ENCODE data around the gene HFE. TPM values are rescaled to one million over a fixed set of nuclear protein-coding genes. Genes with fewer than 3 reads are reported as not detected.

HFE gene
- total RNA-seq, 4 donors from 2014 or later: 2.1 to 4.2 (median 3.6) TPM

DNA sequence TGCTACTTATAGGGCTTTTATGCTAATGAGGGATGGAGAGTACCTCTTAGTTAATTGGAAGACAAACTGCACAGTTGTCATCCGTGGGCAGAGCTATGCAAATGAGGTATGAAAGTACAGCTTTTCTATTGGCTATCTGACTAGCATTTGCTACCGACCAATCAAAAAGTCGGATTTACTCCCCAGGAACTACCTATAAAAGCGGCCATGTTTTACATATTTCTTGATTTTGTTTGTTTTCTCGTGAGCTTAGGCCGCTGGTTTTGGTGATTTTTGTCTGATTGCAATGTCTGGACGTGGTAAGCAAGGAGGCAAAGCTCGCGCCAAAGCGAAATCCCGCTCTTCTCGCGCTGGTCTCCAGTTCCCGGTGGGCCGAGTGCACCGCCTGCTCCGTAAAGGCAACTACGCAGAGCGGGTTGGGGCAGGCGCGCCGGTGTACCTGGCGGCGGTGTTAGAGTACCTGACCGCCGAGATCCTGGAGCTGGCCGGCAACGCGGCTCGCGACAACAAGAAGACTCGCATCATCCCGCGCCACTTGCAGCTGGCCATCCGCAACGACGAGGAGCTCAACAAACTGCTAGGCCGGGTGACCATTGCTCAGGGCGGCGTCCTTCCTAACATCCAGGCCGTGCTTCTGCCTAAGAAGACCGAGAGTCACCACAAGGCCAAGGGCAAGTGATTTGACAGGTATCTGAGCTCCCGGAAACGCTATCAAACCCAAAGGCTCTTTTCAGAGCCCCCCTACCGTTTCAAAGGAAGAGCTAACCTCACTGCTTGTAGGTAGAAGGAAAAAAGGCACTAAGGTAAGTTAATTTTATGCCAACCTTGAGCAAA is 36.9 kb downstream of the HFE start:
- TF ChIP-seq POLR2AphosphoS5 (IDR thresholded peaks at IDR 0.05) (peak; percentile 96 to 100 (median 97)), POLR2A (IDR thresholded peaks at IDR 0.05) (peak; percentile 92 to 97), EP300 (IDR thresholded peaks at IDR 0.05) (no peak)
- TF ChIP-seq, protein P1, sequence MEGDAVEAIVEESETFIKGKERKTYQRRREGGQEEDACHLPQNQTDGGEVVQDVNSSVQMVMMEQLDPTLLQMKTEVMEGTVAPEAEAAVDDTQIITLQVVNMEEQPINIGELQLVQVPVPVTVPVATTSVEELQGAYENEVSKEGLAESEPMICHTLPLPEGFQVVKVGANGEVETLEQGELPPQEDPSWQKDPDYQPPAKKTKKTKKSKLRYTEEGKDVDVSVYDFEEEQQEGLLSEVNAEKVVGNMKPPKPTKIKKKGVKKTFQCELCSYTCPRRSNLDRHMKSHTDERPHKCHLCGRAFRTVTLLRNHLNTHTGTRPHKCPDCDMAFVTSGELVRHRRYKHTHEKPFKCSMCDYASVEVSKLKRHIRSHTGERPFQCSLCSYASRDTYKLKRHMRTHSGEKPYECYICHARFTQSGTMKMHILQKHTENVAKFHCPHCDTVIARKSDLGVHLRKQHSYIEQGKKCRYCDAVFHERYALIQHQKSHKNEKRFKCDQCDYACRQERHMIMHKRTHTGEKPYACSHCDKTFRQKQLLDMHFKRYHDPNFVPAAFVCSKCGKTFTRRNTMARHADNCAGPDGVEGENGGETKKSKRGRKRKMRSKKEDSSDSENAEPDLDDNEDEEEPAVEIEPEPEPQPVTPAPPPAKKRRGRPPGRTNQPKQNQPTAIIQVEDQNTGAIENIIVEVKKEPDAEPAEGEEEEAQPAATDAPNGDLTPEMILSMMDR (IDR thresholded peaks at IDR 0.05): no peak
- Histone ChIP-seq H3K4me1 (peaks cover 28% of the 10 kb centered on the region), H3K9me3 (no peaks in the 10 kb centered on the region), H3K36me3 (peaks cover under 1% of the 10 kb centered on the region), H3K27me3 (no peaks in the 10 kb centered on the region), H3K27ac (peak overlapping the region; percentile 96), H3K4me3 (peak overlapping the region; percentile 91)
- peak; percentile 87 to 88 for DNase-seq (ENCODE audit: low spot score in 2 of 2)
- under 1% methylated on average over 22 of the region's 45 CpGs for WGBS

DNA sequence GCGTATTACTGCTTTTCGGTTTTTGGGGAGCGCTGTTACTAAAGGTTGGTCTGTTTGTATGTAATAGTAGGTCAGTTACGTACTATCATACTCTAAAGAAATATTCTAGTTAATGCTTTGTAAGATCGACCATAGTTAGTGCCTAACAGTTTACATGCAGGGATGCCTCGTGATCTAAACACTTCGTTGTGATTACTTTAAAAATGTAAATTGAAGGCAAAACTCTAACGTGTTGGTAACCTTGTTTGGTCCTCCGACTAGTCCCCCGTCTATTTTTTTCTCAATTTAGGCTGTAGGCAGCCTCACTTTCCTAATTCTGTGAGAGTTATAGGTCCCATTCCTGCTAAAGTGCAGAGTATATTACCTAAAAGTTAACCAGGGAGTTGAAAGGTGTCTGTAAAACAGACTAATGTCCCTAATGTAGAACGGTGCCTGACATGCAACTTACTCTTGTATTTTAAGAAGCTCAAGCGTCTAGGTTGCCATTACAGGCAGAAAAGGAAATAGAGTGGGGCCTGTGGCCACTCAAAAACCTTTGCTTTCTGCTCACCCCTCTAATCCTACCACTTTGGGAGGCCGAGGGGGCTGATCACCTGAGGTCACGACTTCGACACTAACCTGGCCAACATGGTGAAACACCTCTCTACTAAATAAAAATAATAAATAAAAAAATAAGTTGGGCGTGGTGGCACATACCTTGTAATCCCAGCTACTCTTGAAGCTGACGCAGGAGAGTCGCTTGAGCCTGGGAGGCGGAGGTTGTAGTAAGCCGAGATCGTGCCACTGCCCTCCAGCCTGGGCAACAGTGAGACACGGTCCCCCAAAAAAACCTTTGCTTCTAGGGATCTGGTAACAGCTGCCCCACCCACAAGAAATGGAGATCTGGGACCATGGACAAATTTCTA is 37.8 kb downstream of the HFE start:
- no peak for TF ChIP-seq POLR2A (IDR thresholded peaks at IDR 0.05)
- Histone ChIP-seq H3K36me3 (peaks cover 3% of the 10 kb centered on the region), H3K4me3 (peak overlapping the region; percentile 91), H3K27me3 (no peaks in the 10 kb centered on the region), H3K4me1 (peaks cover 32% of the 10 kb centered on the region), H3K27ac (peak overlapping the region; percentile 96), H3K9me3 (no peaks in the 10 kb centered on the region)
- no peak for DNase-seq (ENCODE audit: low spot score in 2 of 2)
- WGBS: under 1% methylated on average over 22 of the region's 22 CpGs

DNA sequence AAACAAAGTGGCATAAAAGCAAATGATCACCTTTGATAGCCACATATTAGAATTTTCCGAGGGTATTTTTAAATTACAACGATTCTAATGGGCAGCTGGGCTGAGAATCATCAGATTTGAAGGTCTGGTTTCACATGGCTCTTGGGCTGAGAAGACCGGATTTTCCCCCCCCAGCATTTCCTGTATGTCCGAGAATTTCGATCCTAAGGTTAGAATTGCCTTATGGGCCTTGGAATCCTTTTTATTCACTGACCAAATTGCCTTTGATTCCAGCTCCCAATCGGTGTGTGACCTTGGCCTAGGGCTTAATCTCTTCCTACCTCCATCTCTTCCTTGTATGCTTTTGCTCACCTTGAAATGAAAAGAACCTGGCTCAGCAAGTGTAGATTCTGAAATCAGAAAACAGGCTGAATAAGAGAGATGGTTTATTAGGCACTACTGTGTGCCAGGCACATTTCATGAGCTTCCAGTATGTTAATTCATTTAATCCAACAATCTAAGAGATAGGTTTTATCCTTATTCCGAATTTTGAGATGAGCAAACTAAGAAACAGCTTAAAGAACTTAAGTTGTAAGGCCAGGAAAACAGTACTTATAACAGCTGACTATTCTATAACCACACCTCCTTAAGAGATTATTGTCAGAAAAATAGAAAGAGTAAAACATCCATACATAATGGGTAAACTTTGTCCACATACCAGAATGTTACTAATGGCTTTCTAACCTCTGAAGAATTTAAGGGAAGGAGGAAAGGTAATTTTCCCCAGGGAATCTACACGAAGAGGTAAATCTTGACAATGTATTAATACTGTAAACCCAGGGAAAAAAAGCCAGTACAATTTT is 39.4 kb downstream of the HFE start:
- Histone ChIP-seq H3K27ac (peak overlapping the region; percentile 96), H3K4me3 (peak overlapping the region; percentile 91), H3K36me3 (peaks cover 9% of the 10 kb centered on the region), H3K9me3 (no peaks in the 10 kb centered on the region), H3K4me1 (peaks cover 39% of the 10 kb centered on the region), H3K27me3 (no peaks in the 10 kb centered on the region)
- DNase-seq (ENCODE audit: low spot score in 2 of 2): no peak
- TF ChIP-seq, protein P1 (IDR thresholded peaks at IDR 0.05): no peak
- no peak for TF ChIP-seq POLR2A (IDR thresholded peaks at IDR 0.05)
- no peak for TF ChIP-seq EP300 (IDR thresholded peaks at IDR 0.05)
- WGBS: 10% methylated on average over 8 of the region's 8 CpGs

DNA sequence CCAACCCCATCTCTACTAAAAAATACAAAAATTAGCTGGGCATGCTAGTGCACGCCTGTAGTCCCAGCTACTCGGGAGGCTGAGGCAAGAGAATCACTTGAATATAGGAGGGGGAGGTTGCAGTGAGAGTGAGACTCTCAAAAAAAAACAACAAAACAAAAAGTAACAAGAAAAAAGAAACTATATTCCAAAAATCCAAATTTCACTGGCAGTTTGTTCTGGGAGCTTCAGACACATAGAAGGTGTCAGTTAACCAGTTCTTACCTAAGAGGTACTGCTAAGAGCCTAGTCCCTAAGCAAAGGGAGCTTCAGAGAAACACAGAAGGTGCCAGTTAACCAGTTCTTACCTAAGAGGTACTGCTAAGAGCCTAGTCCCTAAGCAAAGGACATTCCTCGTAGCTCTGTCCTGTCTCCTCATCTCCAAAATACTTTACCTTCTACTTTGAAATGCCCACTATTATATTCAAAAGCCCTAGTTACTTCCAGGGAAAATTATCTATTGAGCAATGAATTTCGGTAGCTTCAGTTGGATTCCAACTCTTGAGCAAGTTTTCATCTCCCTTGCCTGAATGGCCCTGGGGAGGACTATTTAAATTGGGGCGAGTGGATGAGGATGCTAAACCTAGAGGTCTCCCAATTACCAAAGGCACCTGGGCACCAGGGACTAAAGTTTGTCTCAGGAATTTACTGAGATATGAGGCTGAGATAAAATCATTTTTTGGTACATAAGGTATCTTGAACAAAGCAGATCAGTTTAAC is 41.0 kb downstream of the HFE start:
- Histone ChIP-seq H3K36me3 (peaks cover 9% of the 10 kb centered on the region), H3K27ac (no peak overlapping the region), H3K4me1 (peaks cover 33% of the 10 kb centered on the region), H3K4me3 (no peak overlapping the region), H3K9me3 (no peaks in the 10 kb centered on the region), H3K27me3 (no peaks in the 10 kb centered on the region)
- DNase-seq (ENCODE audit: low spot score in 2 of 2): no peak
- 73% methylated on average over 5 of the region's 5 CpGs for whole genome bisulfite sequencing
- TF ChIP-seq, protein P1 (IDR thresholded peaks at IDR 0.05): no peak
- no peak for TF ChIP-seq POLR2A (IDR thresholded peaks at IDR 0.05)
- TF ChIP-seq EP300 (IDR thresholded peaks at IDR 0.05): no peak
- no peak for TF ChIP-seq POLR2AphosphoS5 (IDR thresholded peaks at IDR 0.05)

DNA sequence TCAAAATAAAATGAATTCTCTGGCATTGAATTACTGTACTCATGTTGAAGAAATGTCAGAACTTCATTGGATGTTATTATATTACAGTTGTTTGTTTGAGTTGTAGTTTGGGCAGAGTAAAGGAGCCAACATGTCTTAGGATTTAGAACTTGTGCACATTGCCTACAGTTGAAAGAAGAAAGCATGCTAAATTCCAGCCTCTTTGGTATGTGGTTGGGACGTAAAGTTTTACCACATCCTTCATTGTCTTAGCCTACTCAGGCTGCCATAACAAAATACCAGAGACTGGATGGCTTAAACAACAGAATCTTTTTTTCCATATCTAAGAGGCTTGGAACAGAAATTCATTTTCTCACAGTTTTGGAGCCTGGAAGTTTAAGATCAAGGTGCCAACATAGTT is 42.4 kb downstream of the HFE start:
- peaks cover 9% of the 10 kb centered on the region for H3K36me3 ChIP-seq
- no peak overlapping the region for H3K27ac ChIP-seq
- 85% methylated on average over 1 of the region's 1 CpG for WGBS
- DNase-seq (ENCODE audit: low spot score in 2 of 2): no peak
- peaks cover 33% of the 10 kb centered on the region for H3K4me1 ChIP-seq
- H3K9me3 ChIP-seq: no peaks in the 10 kb centered on the region
- TF ChIP-seq POLR2AphosphoS5 (IDR thresholded peaks at IDR 0.05) (no peak), POLR2A (IDR thresholded peaks at IDR 0.05) (no peak)
- TF ChIP-seq, protein P1 (IDR thresholded peaks at IDR 0.05): no peak
- H3K4me3 ChIP-seq: no peak overlapping the region
- H3K27me3 ChIP-seq: no peaks in the 10 kb centered on the region

Measured in suprapubic skin (tissue), 4 donors.